Glomerular visceral epithelial cell (primary cell): ENCODE data around the gene COL6A3.
"Not testable (repeated sequence)": the region's sequence is repeated elsewhere in the genome, so short reads cannot be mapped to it uniquely, and the experiment has no call there.

Experiments
- DNase-seq: peaks from one replicate; pipeline ENCODE4 v3.0.0-alpha.2; 2016; ENCODE audit errors: extremely low spot score

COL6A3 gene

GRCh38 chr2:237316339-237316738 is 97.6 kb downstream of the COL6A3 start:
- DNase-seq = no peak

GRCh38 chr2:237315829-237316225 is 98.1 kb downstream of the COL6A3 start:
- DNase-seq = no peak

GRCh38 chr2:237315170-237315828 is 98.7 kb downstream of the COL6A3 start:
- DNase-seq = peak; percentile 76

GRCh38 chr2:237314681-237315080 is 99.3 kb downstream of the COL6A3 start:
- no peak for DNase-seq

- no peak for DNase-seq
Measured at GRCh38 chr2:237314198-237314597, 99.8 kb downstream of the COL6A3 start.

- DNase-seq = no peak
Measured at GRCh38 chr2:237312021-237312755, 101.8 kb downstream of the COL6A3 start.

GRCh38 chr2:237310515-237311114 is 103.3 kb downstream of the COL6A3 start:
- no peak for DNase-seq

- no peak for DNase-seq
Measured at GRCh38 chr2:237309416-237309815, 104.5 kb downstream of the COL6A3 start.

- no peak for DNase-seq
Measured at GRCh38 chr2:237309011-237309410, 105.0 kb downstream of the COL6A3 start.

GRCh38 chr2:237307474-237307873 is 106.5 kb downstream of the COL6A3 start:
- DNase-seq = no peak

GRCh38 chr2:237306787-237307170 is 107.2 kb downstream of the COL6A3 start:
- DNase-seq = no peak

GRCh38 chr2:237306083-237306786 is 107.7 kb downstream of the COL6A3 start:
- peak; percentile 47 for DNase-seq

- peak; percentile 47 for DNase-seq
Measured at GRCh38 chr2:237305579-237305978, 108.4 kb downstream of the COL6A3 start.

GRCh38 chr2:237304763-237305514 is 109.0 kb downstream of the COL6A3 start:
- peak; percentile 79 for DNase-seq

- DNase-seq = not testable (repeated sequence)
Measured at GRCh38 chr2:237303244-237303643, 110.7 kb downstream of the COL6A3 start.

- no peak for DNase-seq
Measured at GRCh38 chr2:237301595-237301994, 112.4 kb downstream of the COL6A3 start.

GRCh38 chr2:237300739-237301138 is 113.2 kb downstream of the COL6A3 start:
- DNase-seq = no peak

- DNase-seq = peak; percentile 97
Measured at GRCh38 chr2:237299906-237300305, 114.1 kb downstream of the COL6A3 start.

GRCh38 chr2:237298151-237299118 is 115.5 kb downstream of the COL6A3 start:
- DNase-seq = peak; percentile 96

- peak; percentile 74 for DNase-seq
Measured at GRCh38 chr2:237297421-237298150, 116.4 kb downstream of the COL6A3 start.
